Spleen (tissue), 7 donors: ENCODE measurements around the gene PRAMEF18.
"Not testable (repeated sequence)": the region's sequence is repeated elsewhere in the genome, so short reads cannot be mapped to it uniquely, and the experiment has no call there.

ENCODE experiments used
- CTCF ChIP-seq, 11 experiments: fragments of 200-600 bp in 7 of 11; fragments of 450-650 bp in 4 of 11; sonication (generic) in 4 of 11; IDR thresholded peaks in 8 of 11; conservative IDR thresholded peaks in 3 of 11; 1 replicate in 7 of 11; 2 replicates in 4 of 11; pipeline versions ENCODE4 v1.4.0 to v1.8.0; 2016 to 2021; ENCODE audit warnings: antibody characterized with exemption in 11 of 11, inconsistent platforms in 4 of 11, mild to moderate bottlenecking in 1 of 11
- POLR2AphosphoS5 ChIP-seq, 3 donors: sonication (generic); formaldehyde crosslinking; IDR thresholded peaks; one replicate each; pipeline ENCODE4 v1.5.1; 2017; ENCODE audit warnings: antibody characterized with exemption in 3 of 3
- donor health status: DM: no; HTN: no; CAD: no; lungs with moderate emphysema.
- donor health status: DM: no; HTN: no; CAD: no.
- donor health status: DM: no; HTN: no; CAD: no.

GRCh38 chr1:13243536-13244263 lies 17.7 kb upstream of the PRAMEF18 start:
- not testable (repeated sequence) for TF ChIP-seq POLR2AphosphoS5 (IDR thresholded peaks at IDR 0.05); CTCF (IDR thresholded peaks at IDR 0.05 in 8 of 11, conservative IDR thresholded peaks at IDR 0.05 in 3 of 11)
